Endothelial cell (in vitro differentiated cells): Measurements from ENCODE around the gene COL5A2. TPM values are rescaled to one million over a fixed set of nuclear protein-coding genes. Genes with fewer than 3 reads are reported as not detected.

ENCODE experiments used
- DNase-seq: peaks from one replicate; pipeline ENCODE4 v3.0.0; 2021; ENCODE audit warnings: low spot score
- H3K27ac Mint-ChIP-seq: one replicate; pipeline ENCODE4 v1.8.0; 2021; ENCODE audit warnings: mixed read lengths, inconsistent platforms; ENCODE audit not compliant: unreplicated experiment
- H3K27me3 Mint-ChIP-seq: one replicate; pipeline ENCODE4 v1.8.0; 2021; ENCODE audit warnings: mild to moderate bottlenecking, moderate library complexity, mixed read lengths, inconsistent platforms; ENCODE audit not compliant: unreplicated experiment
- H3K36me3 Mint-ChIP-seq: one replicate; pipeline ENCODE4 v1.8.0; 2021; ENCODE audit warnings: mild to moderate bottlenecking, low read depth, mixed read lengths, inconsistent platforms; ENCODE audit not compliant: unreplicated experiment
- H3K4me1 Mint-ChIP-seq: one replicate; pipeline ENCODE4 v1.8.0; 2021; ENCODE audit warnings: mild to moderate bottlenecking, mixed read lengths, inconsistent platforms; ENCODE audit not compliant: unreplicated experiment
- H3K4me3 Mint-ChIP-seq: one replicate; pipeline ENCODE4 v1.8.0; 2021; ENCODE audit warnings: mild to moderate bottlenecking, mixed read lengths, inconsistent platforms; ENCODE audit not compliant: unreplicated experiment
- H3K9me3 Mint-ChIP-seq: one replicate; pipeline ENCODE4 v1.8.0; 2021; ENCODE audit warnings: mixed read lengths, inconsistent platforms; ENCODE audit not compliant: unreplicated experiment
- total RNA-seq: library from RNA; stranded (reverse); fragmentation: NEBNext Ultra II Directional; extraction: Animal tissue kit (Norgen Biotek cat#: 25700); gene quantifications from one replicate; pipeline ENCODE4 v1.2.1, GENCODE V29; 2021; ENCODE audit not compliant: unreplicated experiment
- TF ChIP-seq, protein P1 (sequence below): fragments of 200-600 bp; sonication (generic); IDR thresholded peaks from one replicate; pipeline ENCODE4 v1.5.0; 2021; ENCODE audit warnings: antibody characterized with exemption; ENCODE audit not compliant: unreplicated experiment

Gene COL5A2
- total RNA-seq, 1 donor from 2014 or later: 243 TPM

- H3K27ac Mint-ChIP-seq: no peak overlapping the region
- H3K4me3 Mint-ChIP-seq: peak overlapping the region; percentile 40
- no peaks in the 10 kb centered on the region for H3K9me3 Mint-ChIP-seq
- H3K36me3 Mint-ChIP-seq: peaks cover 5% of the 10 kb centered on the region
- DNase-seq: no peak
- no peaks in the 10 kb centered on the region for H3K4me1 Mint-ChIP-seq
- TF ChIP-seq, protein P1, sequence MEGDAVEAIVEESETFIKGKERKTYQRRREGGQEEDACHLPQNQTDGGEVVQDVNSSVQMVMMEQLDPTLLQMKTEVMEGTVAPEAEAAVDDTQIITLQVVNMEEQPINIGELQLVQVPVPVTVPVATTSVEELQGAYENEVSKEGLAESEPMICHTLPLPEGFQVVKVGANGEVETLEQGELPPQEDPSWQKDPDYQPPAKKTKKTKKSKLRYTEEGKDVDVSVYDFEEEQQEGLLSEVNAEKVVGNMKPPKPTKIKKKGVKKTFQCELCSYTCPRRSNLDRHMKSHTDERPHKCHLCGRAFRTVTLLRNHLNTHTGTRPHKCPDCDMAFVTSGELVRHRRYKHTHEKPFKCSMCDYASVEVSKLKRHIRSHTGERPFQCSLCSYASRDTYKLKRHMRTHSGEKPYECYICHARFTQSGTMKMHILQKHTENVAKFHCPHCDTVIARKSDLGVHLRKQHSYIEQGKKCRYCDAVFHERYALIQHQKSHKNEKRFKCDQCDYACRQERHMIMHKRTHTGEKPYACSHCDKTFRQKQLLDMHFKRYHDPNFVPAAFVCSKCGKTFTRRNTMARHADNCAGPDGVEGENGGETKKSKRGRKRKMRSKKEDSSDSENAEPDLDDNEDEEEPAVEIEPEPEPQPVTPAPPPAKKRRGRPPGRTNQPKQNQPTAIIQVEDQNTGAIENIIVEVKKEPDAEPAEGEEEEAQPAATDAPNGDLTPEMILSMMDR: no peak
- no peaks in the 10 kb centered on the region for H3K27me3 Mint-ChIP-seq
Observed at GRCh38 chr2:189060096-189060642, 119.4 kb downstream of the COL5A2 start.

GRCh38 chr2:189057316-189057715, 122.2 kb downstream of the COL5A2 start:
- no peaks in the 10 kb centered on the region for H3K27me3 Mint-ChIP-seq
- DNase-seq: no peak
- H3K27ac Mint-ChIP-seq: no peak overlapping the region
- H3K9me3 Mint-ChIP-seq: no peaks in the 10 kb centered on the region
- H3K4me3 Mint-ChIP-seq: no peak overlapping the region
- peaks cover 5% of the 10 kb centered on the region for H3K36me3 Mint-ChIP-seq
- TF ChIP-seq, protein P1: no peak
- no peaks in the 10 kb centered on the region for H3K4me1 Mint-ChIP-seq

DNA sequence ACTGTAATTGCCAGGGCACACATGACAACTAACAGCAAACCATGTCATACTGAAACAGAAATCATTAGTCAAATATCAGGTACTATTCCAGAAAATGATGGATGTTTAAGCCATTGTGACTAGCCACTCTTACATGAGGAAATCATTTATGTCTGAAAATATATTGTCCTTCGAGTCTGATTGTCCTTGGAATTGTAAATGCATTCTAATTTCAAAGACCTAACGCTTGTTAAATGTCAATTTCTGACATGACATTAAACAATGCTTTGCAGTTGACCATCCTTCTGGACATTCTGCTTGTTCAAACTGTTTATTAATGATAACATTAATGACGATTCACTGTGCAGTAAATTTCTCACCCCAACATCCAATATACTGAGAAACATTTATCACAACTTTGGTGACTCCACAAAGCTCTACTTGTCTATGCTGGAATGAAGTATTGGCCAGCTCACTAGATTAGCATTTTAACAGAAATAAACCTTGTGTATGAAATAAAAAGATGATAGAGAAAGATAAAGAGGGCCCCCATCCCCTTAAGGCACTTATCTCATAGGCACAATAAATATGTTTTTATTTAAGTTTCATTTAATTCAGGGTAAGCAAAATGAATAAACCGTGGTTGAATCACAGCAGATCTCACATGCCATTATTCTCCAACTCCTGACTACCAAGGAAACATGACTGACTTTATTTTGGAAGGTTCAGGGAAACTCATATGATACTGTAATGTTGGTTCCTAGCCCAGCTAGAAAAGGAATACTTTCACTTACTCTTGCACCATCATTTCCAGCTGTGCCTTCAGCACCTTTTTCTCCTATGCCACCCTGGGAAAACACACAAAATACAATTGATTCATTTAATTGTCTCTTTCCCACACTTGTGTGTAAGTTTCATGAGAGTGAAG, 123.1 kb downstream of the COL5A2 start:
- Mint-ChIP-seq H3K36me3 (peaks cover 5% of the 10 kb centered on the region), H3K4me3 (no peak overlapping the region), H3K4me1 (no peaks in the 10 kb centered on the region), H3K27ac (no peak overlapping the region), H3K9me3 (no peaks in the 10 kb centered on the region), H3K27me3 (no peaks in the 10 kb centered on the region)
- TF ChIP-seq, protein P1: no peak
- no peak for DNase-seq

- Mint-ChIP-seq H3K27ac (no peak overlapping the region), H3K4me3 (no peak overlapping the region), H3K9me3 (no peaks in the 10 kb centered on the region), H3K36me3 (peaks cover 11% of the 10 kb centered on the region), H3K27me3 (no peaks in the 10 kb centered on the region), H3K4me1 (no peaks in the 10 kb centered on the region)
- DNase-seq: no peak
- TF ChIP-seq, protein P1: no peak
Observed at GRCh38 chr2:189050165-189050712, 129.3 kb downstream of the COL5A2 start.

DNA sequence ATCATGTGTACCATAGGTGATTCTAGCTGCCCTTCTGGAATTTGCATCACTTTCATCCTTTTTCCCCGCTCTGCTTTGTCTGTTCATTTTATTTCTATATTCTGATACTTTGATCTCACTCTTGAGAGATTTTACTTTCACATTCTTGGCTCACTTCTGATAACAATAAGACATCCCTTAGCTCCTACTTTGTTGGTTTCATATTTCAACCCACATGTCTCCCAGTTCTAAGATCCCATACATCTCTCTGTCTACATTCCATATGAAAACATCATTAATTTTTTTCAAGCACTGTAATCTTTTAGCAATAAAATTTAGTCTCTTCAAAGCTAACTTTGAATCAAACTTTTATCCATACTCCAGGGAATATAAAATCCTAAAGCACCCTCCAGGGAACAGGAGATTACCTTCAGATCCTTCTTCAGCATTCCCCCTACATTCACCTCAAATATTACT, 129.8 kb downstream of the COL5A2 start:
- Mint-ChIP-seq H3K4me3 (peak overlapping the region; percentile 24), H3K27me3 (no peaks in the 10 kb centered on the region), H3K27ac (no peak overlapping the region), H3K36me3 (peaks cover 11% of the 10 kb centered on the region), H3K9me3 (no peaks in the 10 kb centered on the region), H3K4me1 (no peaks in the 10 kb centered on the region)
- no peak for DNase-seq
- TF ChIP-seq, protein P1: no peak
